ENCODE results near the gene HOXA4.

GRCh38 chr7:27167916-27168264 lies 37.3 kb upstream of the HOXA4 start:
- no peak for TF ChIP-seq CTCF (IDR thresholded peaks at IDR 0.05)
- TF ChIP-seq POLR2A (IDR thresholded peaks at IDR 0.05), result no peak
